SK-N-SH treated with all-trans-retinoic acid at 6 μM for 48 hours (cell line): ENCODE data around the gene TNFRSF8.
A peak's percentile ranks its signal among the peaks of the same experiment; 100 is the strongest.

Source experiments
- ATAC-seq: fragments of 200-7000 bp; cut with Tn5 transposase; 3 replicates; pipeline ENCODE4 v1.9.1; 2020; ENCODE audit warnings: mild to moderate bottlenecking, moderate library complexity
- ARNTL ChIP-seq: fragments of 450-650 bp; formaldehyde crosslinking; IDR thresholded peaks from 2 replicates; pipeline ENCODE4 v1.5.0; 2020; ENCODE audit warnings: low read depth, mild to moderate bottlenecking, moderate library complexity, borderline replicate concordance
- BACH2 ChIP-seq: fragments of 250-450 bp; sonication (Bioruptor Pico); IDR thresholded peaks from 2 replicates; pipeline ENCODE4 v1.9.0; 2021; ENCODE audit warnings: mild to moderate bottlenecking, borderline replicate concordance
- CREB5 ChIP-seq: fragments of 250-450 bp; sonication (Bioruptor Pico); IDR thresholded peaks from 2 replicates; pipeline ENCODE4 v1.5.1; 2020; ENCODE audit warnings: low read depth, mild to moderate bottlenecking, moderate library complexity
- CSDC2 ChIP-seq: fragments of 250-450 bp; sonication (Bioruptor Pico); IDR thresholded peaks from 2 replicates; pipeline ENCODE4 v1.5.0; 2020; ENCODE audit warnings: mild to moderate bottlenecking, moderate library complexity
- CSRNP3 ChIP-seq: fragments of 250-450 bp; sonication (Bioruptor Pico); IDR thresholded peaks from 2 replicates; pipeline ENCODE4 v1.5.1; 2021; ENCODE audit warnings: mild to moderate bottlenecking, moderate library complexity
- ESRRG ChIP-seq: fragments of 250-450 bp; sonication (Bioruptor Pico); IDR thresholded peaks from 2 replicates; pipeline ENCODE4 v1.6.1; 2021; ENCODE audit warnings: mild to moderate bottlenecking
- GLIS3 ChIP-seq: fragments of 250-450 bp; sonication (Bioruptor Pico); IDR thresholded peaks from 2 replicates; pipeline ENCODE4 v1.5.0; 2020; ENCODE audit warnings: mild to moderate bottlenecking, moderate library complexity
- ISL1 ChIP-seq: fragments of 250-450 bp; sonication (Bioruptor Pico); IDR thresholded peaks from 2 replicates; pipeline ENCODE4 v2.1.2; 2022; ENCODE audit warnings: mild to moderate bottlenecking, moderate library complexity
- OSR1 ChIP-seq: fragments of 250-450 bp; sonication (Bioruptor Pico); IDR thresholded peaks from 2 replicates; pipeline ENCODE4 v1.8.0; 2022; ENCODE audit warnings: moderate library complexity, mild to moderate bottlenecking, inconsistent platforms
- PATZ1 ChIP-seq: fragments of 250-450 bp; sonication (Bioruptor Pico); IDR thresholded peaks from 2 replicates; pipeline ENCODE4 v1.8.0; 2020; ENCODE audit warnings: mild to moderate bottlenecking, moderate library complexity, borderline replicate concordance
- PPARA ChIP-seq: fragments of 250-450 bp; sonication (Bioruptor Pico); IDR thresholded peaks from 2 replicates; pipeline ENCODE4 v1.5.0; 2020; ENCODE audit warnings: mild to moderate bottlenecking, borderline replicate concordance
- TCF4 ChIP-seq: fragments of 250-450 bp; sonication (Bioruptor Pico); IDR thresholded peaks from 2 replicates; pipeline ENCODE4 v1.8.0; 2021; ENCODE audit warnings: mild to moderate bottlenecking, moderate library complexity, borderline replicate concordance
- TSHZ2 ChIP-seq: fragments of 250-450 bp; sonication (Bioruptor Pico); IDR thresholded peaks from 2 replicates; pipeline ENCODE4 v1.5.0; 2020; ENCODE audit warnings: mild to moderate bottlenecking, moderate library complexity
- ZC3H10 ChIP-seq: fragments of 250-450 bp; sonication (Bioruptor Pico); IDR thresholded peaks from 2 replicates; pipeline ENCODE4 v1.5.1; 2021; ENCODE audit warnings: mild to moderate bottlenecking, moderate library complexity
- ZFP3 ChIP-seq: fragments of 250-450 bp; sonication (Bioruptor Pico); IDR thresholded peaks from 2 replicates; pipeline ENCODE4 v1.5.0; 2020; ENCODE audit warnings: mild to moderate bottlenecking, moderate library complexity
- ZFP30 ChIP-seq: fragments of 450-650 bp; formaldehyde crosslinking; IDR thresholded peaks from 2 replicates; pipeline ENCODE4 v1.5.0; 2022; ENCODE audit warnings: mild to moderate bottlenecking, moderate library complexity
- ZNF565 ChIP-seq: fragments of 450-650 bp; formaldehyde crosslinking; conservative IDR thresholded peaks from 2 replicates; pipeline ENCODE4 v1.5.0; 2020; ENCODE audit warnings: low read depth, mild to moderate bottlenecking, moderate library complexity
- ZNF8 ChIP-seq: fragments of 450-650 bp; formaldehyde crosslinking; IDR thresholded peaks from 2 replicates; pipeline ENCODE4 v1.5.0; 2020; ENCODE audit warnings: mild to moderate bottlenecking, moderate library complexity

The TNFRSF8 gene

GRCh38 chr1:12075195-12076114 is 12.4 kb downstream of the TNFRSF8 start:
- TF ChIP-seq CSRNP3 (CRISPR knock-in tag) (no peak), OSR1 (CRISPR knock-in tag) (no peak), PATZ1 (peak; percentile 78; the same call in 1 of the 2 replicates), TCF4 (CRISPR knock-in tag) (no peak), ZFP3 (CRISPR knock-in tag) (no peak), CSDC2 (CRISPR knock-in tag) (no peak), BACH2 (CRISPR knock-in tag) (no peak)
- ATAC-seq = peak; percentile 20; the same call in 2 of the 3 replicates

GRCh38 chr1:12076425-12077005 is 13.4 kb downstream of the TNFRSF8 start:
- TF ChIP-seq TSHZ2 (CRISPR knock-in tag) (no peak), PPARA (CRISPR knock-in tag) (no peak), ZC3H10 (CRISPR knock-in tag) (no peak), ZFP30 (CRISPR knock-in tag) (no peak), ZNF565 (CRISPR knock-in tag) (no peak), ARNTL (CRISPR knock-in tag) (no peak)
- ATAC-seq = no peak

- ATAC-seq = no peak
- TF ChIP-seq ZFP30 (CRISPR knock-in tag) (no peak), CSRNP3 (CRISPR knock-in tag) (no peak), PPARA (CRISPR knock-in tag) (no peak), ESRRG (CRISPR knock-in tag) (no peak), ISL1 (CRISPR knock-in tag) (no peak), CREB5 (CRISPR knock-in tag) (no peak), ZC3H10 (CRISPR knock-in tag) (no peak), ZNF8 (no peak), BACH2 (CRISPR knock-in tag) (no peak), OSR1 (CRISPR knock-in tag) (no peak), GLIS3 (CRISPR knock-in tag) (no peak)
- TF ChIP-seq, all 23 proteins: peak for 0
Measured at GRCh38 chr1:12078575-12078937, 15.5 kb downstream of the TNFRSF8 start.
